GM18519 (cell line): ENCODE results near the gene IL11RA.
A peak's percentile ranks its signal among the peaks of the same experiment; 100 is the strongest.
"Not testable (repeated sequence)": the region's sequence is repeated elsewhere in the genome, so short reads cannot be mapped to it uniquely, and the experiment has no call there.

Source experiments
- ATAC-seq: cut with Tn5 transposase; IDR thresholded peaks from one replicate; pipeline ENCODE4 v1.9.1; 2021; ENCODE audit warnings: mild to moderate bottlenecking, moderate library complexity; ENCODE audit not compliant: unreplicated experiment, low FRiP score

IL11RA gene

GRCh38 chr9:34628656-34629490 lies 23.1 kb upstream of the IL11RA start, which contains the start of gene ARID3C:
Gene ARID3C, minus strand, starts transcription at chr9:34629066. Its CDS starts 1,052 bp downstream, at chr9:34628014.
- ATAC-seq = no peak

DNA sequence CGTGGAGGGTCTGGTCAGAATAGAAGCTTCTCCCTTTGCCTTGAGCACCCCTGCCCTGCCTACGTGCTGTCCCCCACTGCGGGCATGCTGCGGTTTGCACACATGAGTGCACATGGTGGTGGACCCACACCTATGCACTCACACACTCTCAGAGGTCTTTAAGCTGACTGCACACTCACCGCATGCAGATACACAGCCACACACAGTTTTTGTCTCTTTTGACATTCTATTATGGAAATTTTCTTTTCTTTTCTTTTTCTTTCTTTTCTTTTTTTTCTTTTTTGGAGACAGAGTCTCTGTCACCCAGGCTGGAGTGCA lies 22.5 kb upstream of the IL11RA start:
- no peak for ATAC-seq

DNA sequence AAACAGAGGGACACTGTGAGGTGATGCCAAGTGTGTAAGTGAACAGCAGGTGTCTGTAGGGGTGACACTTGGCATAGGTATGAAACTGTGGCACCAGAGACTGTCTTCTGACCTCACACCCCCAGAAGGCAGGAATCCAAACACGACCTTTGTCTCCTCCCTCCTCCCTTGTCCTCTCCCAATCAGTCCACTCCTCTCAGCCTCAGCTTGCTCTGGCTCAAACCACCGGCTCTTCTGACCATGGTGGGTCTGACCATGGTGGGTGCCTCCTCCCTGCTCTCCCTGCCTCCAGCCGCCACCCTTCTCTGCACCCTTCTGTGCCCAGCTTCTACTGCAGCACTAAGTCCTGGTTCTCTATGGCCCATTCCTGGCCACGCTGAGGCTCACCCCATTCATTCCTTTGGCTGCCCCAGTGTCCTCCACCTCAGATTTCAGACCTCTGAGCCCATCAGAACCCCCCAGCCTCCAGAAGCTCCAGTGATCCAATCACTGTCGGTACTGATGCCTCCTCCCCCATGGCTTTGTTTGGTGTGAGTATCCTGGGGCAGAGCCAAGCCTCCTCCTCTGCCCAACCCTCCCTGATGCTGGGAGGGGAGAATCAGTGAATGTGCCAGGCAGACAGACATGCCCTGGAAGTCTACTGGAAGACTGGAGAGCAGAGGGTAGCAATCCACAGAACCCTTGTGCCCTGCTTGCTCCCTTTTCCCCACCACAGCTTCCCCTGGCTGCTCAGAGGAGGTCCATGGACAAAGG lies 21.4 kb upstream of the IL11RA start:
- ATAC-seq = no peak

GRCh38 chr9:34633166-34633565 lies 18.8 kb upstream of the IL11RA start:
- no peak for ATAC-seq

GRCh38 chr9:34633851-34634550 lies 18.0 kb upstream of the IL11RA start:
- ATAC-seq = no peak

- no peak for ATAC-seq
These were observed 17.3 kb upstream of the IL11RA start for GRCh38 chr9:34634551-34635248.

DNA sequence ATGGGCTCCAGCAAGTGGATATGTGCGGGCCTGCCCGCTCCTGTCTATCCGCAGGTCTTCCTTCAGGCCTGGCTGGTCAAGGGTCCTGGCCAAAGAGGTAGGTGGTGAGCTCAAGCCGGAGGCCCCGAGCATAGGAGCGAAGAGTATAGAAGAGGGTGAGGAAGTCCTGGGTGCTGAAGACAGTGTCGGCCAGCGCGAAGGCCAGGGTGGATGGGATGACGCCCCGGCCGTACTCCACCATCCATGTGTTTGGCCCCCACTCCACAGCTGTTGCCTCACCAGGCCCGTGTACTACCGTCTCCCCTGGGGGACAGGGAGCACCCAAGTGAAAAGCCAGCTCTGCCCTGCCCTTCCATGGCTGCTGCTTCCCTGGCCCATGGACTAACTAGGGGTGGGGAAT lies 16.4 kb upstream of the IL11RA start:
- ATAC-seq = no peak

GRCh38 chr9:34636791-34637355 lies 15.1 kb upstream of the IL11RA start:
- ATAC-seq = no peak

DNA sequence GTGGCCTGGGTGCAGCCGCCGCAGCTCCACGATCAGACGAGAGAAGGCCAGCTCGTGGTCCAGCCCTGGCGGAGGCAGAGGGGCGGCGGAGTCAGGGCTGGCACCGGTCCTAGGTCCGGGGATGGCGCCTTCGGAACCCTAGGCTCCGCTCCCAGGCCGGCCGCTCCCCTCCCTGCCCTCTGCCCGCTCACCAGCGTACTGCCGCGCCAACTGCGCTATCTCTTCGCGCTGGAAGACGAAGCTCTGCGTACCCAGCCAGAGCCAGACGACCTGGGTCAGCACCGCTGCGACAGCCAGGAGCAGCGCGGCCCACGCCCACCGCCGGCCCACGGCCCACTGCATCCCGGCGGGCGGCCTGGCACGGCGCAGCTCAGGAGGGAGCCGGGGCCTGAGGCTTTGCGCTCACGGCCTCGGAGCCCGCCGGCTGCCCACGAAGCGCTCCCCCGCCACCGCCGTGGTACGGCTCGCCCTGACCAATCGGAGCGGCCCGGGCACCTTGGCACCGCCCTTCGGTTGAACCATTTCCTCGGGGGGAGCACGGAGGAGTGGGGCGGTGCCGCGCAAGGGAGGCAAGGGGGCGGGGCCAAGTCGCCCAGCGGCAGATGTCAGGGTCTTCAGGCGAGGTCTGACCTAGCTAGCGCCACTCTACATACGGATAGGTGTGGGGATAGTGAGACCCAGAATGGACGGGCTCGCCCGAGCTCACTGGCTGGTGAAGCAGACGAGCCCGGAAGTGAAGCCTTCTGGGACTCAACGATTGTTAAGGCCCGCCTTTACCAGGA lies 14.4 kb upstream of the IL11RA start, which contains the start of gene SIGMAR1:
TSS of gene SIGMAR1 (minus strand) at position 432 of the 782 bp plus-strand sequence. CDS start at position 342, 90 bp downstream.
- ATAC-seq = peak; percentile 67

GRCh38 chr9:34638138-34638445 lies 13.9 kb upstream of the IL11RA start:
- no peak for ATAC-seq

GRCh38 chr9:34639322-34639721 lies 12.7 kb upstream of the IL11RA start:
- ATAC-seq = not testable (repeated sequence)

- no peak for ATAC-seq
These were observed 9.3 kb upstream of the IL11RA start for GRCh38 chr9:34642679-34643078.

DNA sequence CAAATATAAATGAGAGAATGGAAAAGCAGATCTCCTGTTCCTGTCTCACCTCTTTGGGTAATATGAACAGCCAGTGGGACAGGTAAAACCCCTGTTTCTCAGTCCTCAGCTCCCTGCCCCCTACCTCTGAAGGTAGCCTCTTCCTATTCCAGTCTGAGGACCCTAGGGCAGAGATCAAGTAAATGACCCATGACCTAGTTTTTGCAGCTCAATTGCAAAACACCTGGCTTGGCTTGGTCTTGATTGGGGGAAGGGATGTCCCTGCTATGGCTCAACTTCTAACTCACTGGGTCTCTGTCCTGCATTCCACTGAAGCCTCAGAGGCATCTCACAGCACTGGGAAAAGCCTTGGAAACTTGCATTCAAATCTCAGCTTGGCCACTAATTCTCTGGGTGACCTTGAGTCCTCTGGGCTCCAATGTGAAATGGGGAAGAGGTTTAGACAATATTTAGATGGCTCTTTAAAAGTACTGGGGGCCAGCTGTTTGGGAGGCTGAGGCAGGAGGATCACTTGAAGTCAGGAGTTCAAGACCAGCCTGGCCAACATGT lies 7.1 kb upstream of the IL11RA start:
- no peak for ATAC-seq

- ATAC-seq = peak; percentile 58
These were observed 5.5 kb upstream of the IL11RA start, which contains the start of gene GALT for GRCh38 chr9:34646211-34647083. Gene GALT, plus strand, starts transcription at chr9:34646675. Its CDS starts 30 bp downstream, at chr9:34646705.

- no peak for ATAC-seq
These were observed 4.9 kb upstream of the IL11RA start for GRCh38 chr9:34647084-34647403.

- ATAC-seq = no peak
These were observed 4.3 kb upstream of the IL11RA start for GRCh38 chr9:34647651-34648050.

DNA sequence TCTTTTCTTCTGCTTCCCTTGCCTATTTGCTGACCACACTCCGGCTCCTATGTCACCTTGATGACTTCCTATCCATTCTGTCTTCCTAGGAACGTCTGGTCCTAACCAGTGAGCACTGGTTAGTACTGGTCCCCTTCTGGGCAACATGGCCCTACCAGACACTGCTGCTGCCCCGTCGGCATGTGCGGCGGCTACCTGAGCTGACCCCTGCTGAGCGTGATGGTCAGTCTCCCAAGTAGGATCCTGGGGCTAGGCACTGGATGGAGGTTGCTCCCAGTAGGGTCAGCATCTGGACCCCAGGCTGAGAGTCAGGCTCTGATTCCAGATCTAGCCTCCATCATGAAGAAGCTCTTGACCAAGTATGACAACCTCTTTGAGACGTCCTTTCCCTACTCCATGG lies 3.3 kb upstream of the IL11RA start:
- no peak for ATAC-seq

DNA sequence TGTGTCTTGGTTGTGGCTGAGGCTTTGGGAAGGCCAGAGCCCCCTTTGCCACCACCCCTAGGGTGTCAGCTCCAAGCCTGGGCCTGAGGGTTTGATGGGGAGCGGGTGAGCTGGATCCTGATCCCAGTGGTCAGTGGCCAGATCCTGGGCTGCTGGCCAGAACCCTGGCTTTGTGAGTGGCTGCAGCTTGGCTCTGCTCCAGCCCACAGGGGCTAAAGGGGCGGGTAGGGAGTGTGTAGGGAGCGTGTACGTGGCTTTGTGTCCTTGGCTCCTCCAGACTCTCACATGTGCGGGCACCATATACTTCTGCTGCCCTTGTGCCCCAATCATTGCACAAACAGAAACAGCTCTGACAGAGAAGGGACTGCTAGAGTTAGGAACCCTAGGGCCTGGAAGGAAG lies 1.2 kb upstream of the IL11RA start:
- no peak for ATAC-seq
